ENCODE results near the gene NOX3. TPM values are rescaled to one million over a fixed set of nuclear protein-coding genes. Genes with fewer than 3 reads are reported as not detected.
A peak's percentile ranks its signal among the peaks of the same experiment; 100 is the strongest.

The NOX3 gene
- total RNA-seq, 5 donors from 2014 or later (not counting 1 experiment from before 2014, with no cell fraction given) = not detected

GRCh38 chr6:155429321-155429893, 26.2 kb downstream of the NOX3 start:
- H3K36me3 Mint-ChIP-seq = no peaks in the 10 kb centered on the region
- no peaks in the 10 kb centered on the region for H3K36me3 ChIP-seq (ENCODE audit: control insufficient read depth in 2 of 2, extremely low read depth in 1 of 2, insufficient read depth in 1 of 2, low read length in 1 of 2)
- DNase-seq (no peak), ATAC-seq (replicated peaks in 1 of 4) (no peak)
- H3K4me3 Mint-ChIP-seq = no peak overlapping the region
- no peaks in the 10 kb centered on the region for H3K27me3 Mint-ChIP-seq
- POLR2A ChIA-PET = no interaction called here
- H3K9me3 ChIP-seq = no peaks in the 10 kb centered on the region
- H3K4me1 ChIP-seq (ENCODE audit: control insufficient read depth in 1 of 2, extremely low read depth in 1 of 2, insufficient read depth in 2 of 2, low read length in 2 of 2) = no peaks in the 10 kb centered on the region
- no CpG with 5 or more reads among the region's 2 CpGs for WGBS (ENCODE audit: insufficient coverage)
- no peaks in the 10 kb centered on the region for H3K4me1 Mint-ChIP-seq
- CTCF ChIA-PET = no interaction called here
- no peak overlapping the region for H3K27ac ChIP-seq (ENCODE audit: low read length)
- no peaks in the 10 kb centered on the region for H3K27me3 ChIP-seq (replicated peaks in 1 of 2; ENCODE audit: control insufficient read depth in 2 of 2, extremely low read depth in 1 of 2, insufficient read depth in 2 of 2, low read length in 1 of 2)
- H3K9me3 Mint-ChIP-seq = no peaks in the 10 kb centered on the region
- no peak overlapping the region for H3K4me3 ChIP-seq (ENCODE audit: control insufficient read depth in 1 of 2, extremely low read depth in 1 of 2, low read length in 1 of 2)
- H3K27ac Mint-ChIP-seq = no peak overlapping the region

- H3K27me3 ChIP-seq (replicated peaks in 1 of 2; ENCODE audit: control insufficient read depth in 2 of 2, extremely low read depth in 1 of 2, insufficient read depth in 2 of 2, low read length in 1 of 2) = no peaks in the 10 kb centered on the region
- no peaks in the 10 kb centered on the region for H3K4me1 ChIP-seq (ENCODE audit: control insufficient read depth in 1 of 2, extremely low read depth in 1 of 2, insufficient read depth in 2 of 2, low read length in 2 of 2)
- H3K9me3 ChIP-seq = no peaks in the 10 kb centered on the region
- no peaks in the 10 kb centered on the region for H3K36me3 ChIP-seq (ENCODE audit: control insufficient read depth in 2 of 2, extremely low read depth in 1 of 2, insufficient read depth in 1 of 2, low read length in 1 of 2)
- no peak overlapping the region for H3K27ac Mint-ChIP-seq
- 100% methylated on average over 2 of the region's 3 CpGs for WGBS (ENCODE audit: insufficient coverage)
- ChIA-PET POLR2A (no interaction called here), CTCF (no interaction called here)
- ATAC-seq (replicated peaks in 1 of 4) = no peak
- DNase-seq = no peak
- no peaks in the 10 kb centered on the region for H3K36me3 Mint-ChIP-seq
- H3K9me3 Mint-ChIP-seq = no peaks in the 10 kb centered on the region
- no peak overlapping the region for H3K27ac ChIP-seq (ENCODE audit: low read length)
- H3K4me1 Mint-ChIP-seq = no peaks in the 10 kb centered on the region
- no peak overlapping the region for H3K4me3 ChIP-seq (ENCODE audit: control insufficient read depth in 1 of 2, extremely low read depth in 1 of 2, low read length in 1 of 2)
- no peak overlapping the region for H3K4me3 Mint-ChIP-seq
- no peaks in the 10 kb centered on the region for H3K27me3 Mint-ChIP-seq
Observed at GRCh38 chr6:155426408-155426945, 29.2 kb downstream of the NOX3 start.

- Mint-ChIP-seq H3K36me3 (no peaks in the 10 kb centered on the region), H3K4me1 (peaks cover 12 to 16% (median 14%) of the 10 kb centered on the region in 3 donors), H3K4me3 (no peak overlapping the region), H3K27ac (no peak overlapping the region), H3K9me3 (no peaks in the 10 kb centered on the region), H3K27me3 (no peaks in the 10 kb centered on the region)
- no peak overlapping the region for H3K27ac ChIP-seq (ENCODE audit: low read length)
- H3K27me3 ChIP-seq (replicated peaks in 1 of 2; ENCODE audit: control insufficient read depth in 2 of 2, extremely low read depth in 1 of 2, insufficient read depth in 2 of 2, low read length in 1 of 2) = no peaks in the 10 kb centered on the region
- H3K9me3 ChIP-seq = no peaks in the 10 kb centered on the region
- peaks cover 4 to 9% of the 10 kb centered on the region in 2 experiments for H3K4me1 ChIP-seq (ENCODE audit: control insufficient read depth in 1 of 2, extremely low read depth in 1 of 2, insufficient read depth in 2 of 2, low read length in 2 of 2)
- POLR2A ChIA-PET = interaction anchor here in 1 of 2 donors (0.5 kb wide), 1 partner anchor 109 kb away, joined by 7 read pairs; no protein-coding TSS in a partner anchor
- no peak for ATAC-seq (replicated peaks in 1 of 4)
- WGBS (ENCODE audit: insufficient coverage) = no CpG with 5 or more reads among the region's 2 CpGs
- CTCF ChIA-PET = interaction anchor here in 1 of 2 donors (0.7 kb wide), 1 partner anchor 43 kb away, joined by 3 read pairs; no protein-coding TSS in a partner anchor
- no peak for DNase-seq
- H3K4me3 ChIP-seq (ENCODE audit: control insufficient read depth in 1 of 2, extremely low read depth in 1 of 2, low read length in 1 of 2) = no peak overlapping the region
- H3K36me3 ChIP-seq (ENCODE audit: control insufficient read depth in 2 of 2, extremely low read depth in 1 of 2, insufficient read depth in 1 of 2, low read length in 1 of 2) = no peaks in the 10 kb centered on the region
Observed at GRCh38 chr6:155424181-155424580, 31.5 kb downstream of the NOX3 start.

GRCh38 chr6:155422635-155423034, 33.0 kb downstream of the NOX3 start:
- Mint-ChIP-seq H3K36me3 (no peaks in the 10 kb centered on the region), H3K27ac (no peak overlapping the region), H3K9me3 (no peaks in the 10 kb centered on the region), H3K27me3 (no peaks in the 10 kb centered on the region), H3K4me1 (peaks cover 27 to 31% (median 29%) of the 10 kb centered on the region in 3 donors), H3K4me3 (no peak overlapping the region)
- H3K27ac ChIP-seq (ENCODE audit: low read length) = no peak overlapping the region
- peaks cover 11 to 18% of the 10 kb centered on the region in 2 experiments for H3K4me1 ChIP-seq (ENCODE audit: control insufficient read depth in 1 of 2, extremely low read depth in 1 of 2, insufficient read depth in 2 of 2, low read length in 2 of 2)
- no peaks in the 10 kb centered on the region for H3K27me3 ChIP-seq (replicated peaks in 1 of 2; ENCODE audit: control insufficient read depth in 2 of 2, extremely low read depth in 1 of 2, insufficient read depth in 2 of 2, low read length in 1 of 2)
- POLR2A ChIA-PET = no interaction called here
- H3K36me3 ChIP-seq (ENCODE audit: control insufficient read depth in 2 of 2, extremely low read depth in 1 of 2, insufficient read depth in 1 of 2, low read length in 1 of 2) = no peaks in the 10 kb centered on the region
- 93% methylated on average over 10 of the region's 10 CpGs for WGBS (ENCODE audit: insufficient coverage)
- H3K4me3 ChIP-seq (ENCODE audit: control insufficient read depth in 1 of 2, extremely low read depth in 1 of 2, low read length in 1 of 2) = no peak overlapping the region
- DNase-seq = no peak
- no peaks in the 10 kb centered on the region for H3K9me3 ChIP-seq
- CTCF ChIA-PET = no interaction called here
- no peak for ATAC-seq (replicated peaks in 1 of 4)

GRCh38 chr6:155420492-155420891, 35.1 kb downstream of the NOX3 start:
- DNase-seq = no peak
- no peak overlapping the region for H3K27ac ChIP-seq (ENCODE audit: low read length)
- no peaks in the 10 kb centered on the region for H3K27me3 Mint-ChIP-seq
- no peak overlapping the region for H3K4me3 Mint-ChIP-seq
- POLR2A ChIA-PET = no interaction called here
- H3K36me3 Mint-ChIP-seq = no peaks in the 10 kb centered on the region
- H3K9me3 Mint-ChIP-seq = no peaks in the 10 kb centered on the region
- no CpG with 5 or more reads among the region's 2 CpGs for WGBS (ENCODE audit: insufficient coverage)
- no peaks in the 10 kb centered on the region for H3K9me3 ChIP-seq
- peaks cover 15 to 18% of the 10 kb centered on the region in 2 experiments for H3K4me1 ChIP-seq (ENCODE audit: control insufficient read depth in 1 of 2, extremely low read depth in 1 of 2, insufficient read depth in 2 of 2, low read length in 2 of 2)
- H3K4me3 ChIP-seq (ENCODE audit: control insufficient read depth in 1 of 2, extremely low read depth in 1 of 2, low read length in 1 of 2) = no peak overlapping the region
- peak overlapping the region in 1 of 2 donors; percentile 45 for H3K27ac Mint-ChIP-seq
- H3K27me3 ChIP-seq (replicated peaks in 1 of 2; ENCODE audit: control insufficient read depth in 2 of 2, extremely low read depth in 1 of 2, insufficient read depth in 2 of 2, low read length in 1 of 2) = no peaks in the 10 kb centered on the region
- ATAC-seq (replicated peaks in 1 of 4) = no peak
- CTCF ChIA-PET = interaction anchor here in 1 of 2 donors (0.9 kb wide), 1 partner anchor 104 kb away, joined by 6 read pairs; no protein-coding TSS in a partner anchor
- no peaks in the 10 kb centered on the region for H3K36me3 ChIP-seq (ENCODE audit: control insufficient read depth in 2 of 2, extremely low read depth in 1 of 2, insufficient read depth in 1 of 2, low read length in 1 of 2)
- H3K4me1 Mint-ChIP-seq = peaks cover 35 to 40% (median 35%) of the 10 kb centered on the region in 3 donors

- Histone ChIP-seq H3K27ac (ENCODE audit: low read length) (peak overlapping the region; percentile 48), H3K4me1 (ENCODE audit: control insufficient read depth in 1 of 2, extremely low read depth in 1 of 2, insufficient read depth in 2 of 2, low read length in 2 of 2) (peaks cover 15 to 18% of the 10 kb centered on the region in 2 experiments), H3K36me3 (ENCODE audit: control insufficient read depth in 2 of 2, extremely low read depth in 1 of 2, insufficient read depth in 1 of 2, low read length in 1 of 2) (no peaks in the 10 kb centered on the region), H3K27me3 (replicated peaks in 1 of 2; ENCODE audit: control insufficient read depth in 2 of 2, extremely low read depth in 1 of 2, insufficient read depth in 2 of 2, low read length in 1 of 2) (no peaks in the 10 kb centered on the region), H3K4me3 (ENCODE audit: control insufficient read depth in 1 of 2, extremely low read depth in 1 of 2, low read length in 1 of 2) (no peak overlapping the region), H3K9me3 (no peaks in the 10 kb centered on the region)
- ATAC-seq (replicated peaks in 1 of 4) (no peak), DNase-seq (no peak)
- no peaks in the 10 kb centered on the region for H3K9me3 Mint-ChIP-seq
- peak overlapping the region; percentile 97 to 98 for H3K27ac Mint-ChIP-seq
- peak overlapping the region; percentile 71 to 78 (median 75) for H3K4me3 Mint-ChIP-seq
- H3K27me3 Mint-ChIP-seq = no peaks in the 10 kb centered on the region
- ChIA-PET CTCF (interaction anchor here in 1 of 2 donors (1.3 kb wide), 1 partner anchor 16 kb away, joined by 3 read pairs; no protein-coding TSS in a partner anchor), POLR2A (no interaction called here)
- H3K4me1 Mint-ChIP-seq = peaks cover 35 to 40% (median 35%) of the 10 kb centered on the region in 3 donors
- H3K36me3 Mint-ChIP-seq = no peaks in the 10 kb centered on the region
- 100% methylated on average over 1 of the region's 4 CpGs for WGBS (ENCODE audit: insufficient coverage)
Observed at GRCh38 chr6:155419161-155419560, 36.5 kb downstream of the NOX3 start.
